HCT116 (cell line): ENCODE results near the gene ZFP92.

Experiments
- ATF3 ChIP-seq: IDR thresholded peaks from 2 replicates; pipeline ENCODE4 v1.6.1; 2012
- CTCF ChIP-seq, 3 experiments: fragments of 200-600 bp in 1 of 3; sonication (generic) in 1 of 3; IDR thresholded peaks in 2 of 3; conservative IDR thresholded peaks in 1 of 3; 2 replicates each; pipeline ENCODE4 v1.5.1; 2012 to 2017; ENCODE audit warnings: low read depth in 2 of 3, low read length in 2 of 3, antibody characterized with exemption in 1 of 3, borderline replicate concordance in 1 of 3, control low read depth in 1 of 3, mild to moderate bottlenecking in 1 of 3, mixed read lengths in 1 of 3, mixed run types in 1 of 3, moderate library complexity in 1 of 3; ENCODE audit not compliant: insufficient read depth in 1 of 3
- EGR1 ChIP-seq: IDR thresholded peaks from 2 replicates; pipeline ENCODE4 v1.6.1; 2012; ENCODE audit warnings: low read depth
- EZH2phosphoT487 ChIP-seq: fragments of 200-600 bp; IDR thresholded peaks from 2 replicates; pipeline ENCODE4 v1.6.1; 2018; ENCODE audit warnings: antibody characterized with exemption, borderline replicate concordance
- JUND ChIP-seq: IDR thresholded peaks from 2 replicates; pipeline ENCODE4 v1.6.1; 2012
- POLR2A ChIP-seq: IDR thresholded peaks from 2 replicates; pipeline ENCODE4 v1.7.0; 2011; ENCODE audit warnings: borderline replicate concordance; ENCODE audit not compliant: insufficient read depth, insufficient read length; ENCODE audit errors: extremely low read depth
- REST ChIP-seq: IDR thresholded peaks from 2 replicates; pipeline ENCODE4 v1.6.1; 2012; ENCODE audit warnings: low read depth
- TCF7L2 ChIP-seq: IDR thresholded peaks from 2 replicates; pipeline ENCODE4 v1.7.0; 2011; ENCODE audit warnings: borderline replicate concordance, inconsistent platforms; ENCODE audit not compliant: insufficient read depth, insufficient read length; ENCODE audit errors: extremely low read depth
- ZNF274 ChIP-seq: fragments of 200-500 bp; sonication (Bioruptor generic); IDR thresholded peaks from 2 replicates; pipeline ENCODE4 v1.6.1; 2014; ENCODE audit warnings: mild to moderate bottlenecking, low read depth, low read length, inconsistent platforms
- TF ChIP-seq, protein P1 (sequence below): IDR thresholded peaks from 2 replicates; pipeline ENCODE4 v1.6.1; 2012

DNA sequence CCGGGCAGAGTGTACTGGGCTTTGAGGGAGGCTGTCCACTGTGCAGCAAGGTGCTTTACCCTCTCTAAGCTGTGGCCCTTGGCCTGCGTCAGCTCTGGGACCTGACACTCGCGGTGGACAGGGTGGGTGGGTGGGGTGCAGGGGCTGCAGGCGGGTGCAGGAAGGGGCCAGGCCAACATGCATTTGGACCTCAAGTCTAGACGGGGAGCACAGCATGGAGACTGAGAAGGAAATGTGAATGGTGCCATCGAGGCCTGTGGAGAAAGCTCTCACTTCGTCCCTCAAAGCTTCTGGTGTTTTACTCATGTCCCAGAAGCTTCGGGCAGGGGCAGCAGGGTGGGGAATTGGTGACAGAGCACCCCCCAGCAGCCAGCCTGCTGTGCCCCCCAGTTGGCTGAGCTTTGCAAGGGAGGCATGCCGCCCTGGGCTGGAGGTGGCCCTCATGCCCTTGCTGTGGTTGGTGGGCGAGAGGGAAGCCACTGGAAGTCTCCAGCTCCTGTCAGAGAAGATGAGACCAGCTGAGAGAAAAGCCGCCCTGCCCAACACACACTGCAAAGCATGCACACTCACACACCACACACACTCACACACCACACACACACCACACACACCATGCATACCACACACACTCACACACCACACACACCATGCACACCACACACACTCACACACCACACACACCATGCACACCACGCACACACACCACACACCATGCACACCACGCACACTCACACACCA, 22.4 kb upstream of the ZFP92 start:
- no peak for TF ChIP-seq TCF7L2
- TF ChIP-seq CTCF (IDR thresholded peaks at IDR 0.05 in 2 of 3, conservative IDR thresholded peaks at IDR 0.05 in 1 of 3; ENCODE audit: borderline replicate concordance in 1 of 3, insufficient read depth in 1 of 3, low read depth in 2 of 3, low read length in 2 of 3): no peak
- TF ChIP-seq EZH2phosphoT487: no peak
- TF ChIP-seq, protein P1, sequence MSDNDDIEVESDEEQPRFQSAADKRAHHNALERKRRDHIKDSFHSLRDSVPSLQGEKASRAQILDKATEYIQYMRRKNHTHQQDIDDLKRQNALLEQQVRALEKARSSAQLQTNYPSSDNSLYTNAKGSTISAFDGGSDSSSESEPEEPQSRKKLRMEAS: no peak
- no peak for TF ChIP-seq POLR2A
- no peak for TF ChIP-seq ZNF274
- no peak for TF ChIP-seq JUND
- TF ChIP-seq EGR1: no peak
- TF ChIP-seq REST: no peak
- TF ChIP-seq ATF3: no peak
